Stimulated activated CD8-positive, alpha-beta memory T cell treated with anti-CD3 and anti-CD28 coated beads, Interleukin-7, amount 100 ng/mL, for 48 hours (primary cell): Measurements from ENCODE around the gene ADAM22.

ENCODE experiments used
- DNase-seq, 2 donors: peaks; one replicate each; pipeline ENCODE4 v3.0.0-alpha.2; 2020; ENCODE audit warnings: low read depth in 1 of 2; ENCODE audit errors: extremely low read depth in 1 of 2

The ADAM22 gene

DNA sequence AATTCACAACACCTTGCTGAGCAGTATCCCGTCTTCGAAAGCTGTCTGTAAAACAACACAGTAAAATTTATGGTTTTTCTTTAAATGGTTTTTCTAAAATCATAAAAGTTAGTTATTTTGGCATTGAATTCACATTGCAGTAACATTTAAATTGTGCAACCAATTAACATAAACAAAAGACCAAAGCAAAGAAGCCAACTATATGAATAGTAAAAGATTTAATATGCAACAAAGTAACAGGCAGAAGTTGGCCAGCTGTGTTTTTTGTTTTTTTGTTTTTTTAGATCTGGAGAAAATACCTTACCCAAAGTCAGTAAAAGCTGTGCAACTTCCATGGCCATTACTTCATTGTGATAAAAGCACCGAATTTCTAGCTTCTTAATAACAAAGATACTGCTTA is 274.5 kb downstream of the ADAM22 start:
- no peak for DNase-seq

DNA sequence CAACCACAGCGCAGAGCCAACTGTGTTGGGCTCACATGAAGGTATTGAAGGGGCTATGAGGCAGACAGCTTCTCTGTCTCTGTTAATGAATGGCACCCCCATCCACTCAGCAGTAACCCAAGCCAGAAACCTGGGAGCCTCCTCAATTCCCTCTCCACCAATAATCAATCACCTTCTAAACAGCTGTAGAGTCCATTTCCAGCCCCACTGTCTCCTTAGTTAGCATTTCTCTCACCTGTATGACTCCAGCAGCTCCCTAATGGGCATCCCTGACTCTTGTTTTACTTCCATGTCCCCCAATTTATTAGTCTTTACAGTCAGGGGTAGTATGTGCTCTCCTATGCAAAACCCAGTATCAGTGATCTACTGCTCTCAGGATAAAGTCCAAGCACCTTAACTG is 278.9 kb downstream of the ADAM22 start:
- no peak for DNase-seq

DNA sequence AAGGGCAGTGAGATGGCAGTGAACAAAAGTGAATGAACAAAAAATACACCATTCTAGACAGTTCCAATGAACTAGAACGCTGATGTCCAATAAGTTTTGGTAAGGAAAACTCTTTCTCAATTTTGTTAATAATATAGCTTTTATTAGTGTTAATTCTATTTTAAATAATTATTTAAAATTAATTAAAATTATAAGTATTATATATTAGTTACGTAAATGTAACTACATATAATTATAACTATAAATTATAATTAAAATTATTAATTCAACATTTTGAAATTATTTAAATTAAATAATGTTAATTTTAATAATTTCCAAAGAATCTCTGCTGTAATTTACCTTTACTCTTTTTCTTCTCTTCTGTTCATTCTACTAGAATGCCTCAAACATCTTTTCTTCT is 280.4 kb downstream of the ADAM22 start:
- DNase-seq = no peak

DNA sequence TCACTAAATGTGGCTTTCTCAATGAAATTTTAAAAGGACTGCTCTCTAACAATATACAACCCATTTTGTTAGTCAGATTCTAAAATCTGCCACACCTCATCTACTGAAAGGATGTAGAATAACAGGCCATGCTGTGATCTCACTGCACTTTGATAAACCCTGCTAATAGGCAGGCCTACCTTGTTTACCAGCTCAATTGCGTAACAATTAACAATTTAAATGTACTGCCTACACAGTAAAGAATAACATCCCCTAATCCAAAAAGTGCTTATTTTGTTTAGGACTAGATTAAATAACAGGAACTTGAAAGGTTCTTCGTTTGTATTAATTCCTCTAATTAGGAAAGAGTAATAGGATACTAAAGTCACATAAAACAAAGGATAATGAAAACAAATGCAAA is 281.2 kb downstream of the ADAM22 start:
- no peak for DNase-seq

DNA sequence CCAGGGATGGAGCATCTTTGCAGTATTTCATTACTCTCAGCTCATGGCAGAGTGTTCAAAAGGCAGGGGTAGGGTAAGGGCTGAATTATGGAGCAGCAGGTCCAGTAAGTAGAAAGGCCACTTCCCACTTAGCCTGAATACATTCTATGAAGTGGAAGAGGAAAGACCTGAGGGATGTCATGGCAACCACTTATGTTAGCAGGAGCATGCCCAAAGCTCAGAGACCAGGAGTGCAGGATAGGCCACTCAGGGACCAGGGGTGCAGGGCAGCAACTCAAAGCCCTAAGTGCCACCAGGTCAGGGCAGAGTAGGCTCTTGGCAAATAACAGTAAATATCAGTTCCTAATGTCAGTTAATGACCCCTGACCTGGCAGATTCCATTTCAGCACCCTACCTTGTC is 282.2 kb downstream of the ADAM22 start:
- DNase-seq = no peak

DNA sequence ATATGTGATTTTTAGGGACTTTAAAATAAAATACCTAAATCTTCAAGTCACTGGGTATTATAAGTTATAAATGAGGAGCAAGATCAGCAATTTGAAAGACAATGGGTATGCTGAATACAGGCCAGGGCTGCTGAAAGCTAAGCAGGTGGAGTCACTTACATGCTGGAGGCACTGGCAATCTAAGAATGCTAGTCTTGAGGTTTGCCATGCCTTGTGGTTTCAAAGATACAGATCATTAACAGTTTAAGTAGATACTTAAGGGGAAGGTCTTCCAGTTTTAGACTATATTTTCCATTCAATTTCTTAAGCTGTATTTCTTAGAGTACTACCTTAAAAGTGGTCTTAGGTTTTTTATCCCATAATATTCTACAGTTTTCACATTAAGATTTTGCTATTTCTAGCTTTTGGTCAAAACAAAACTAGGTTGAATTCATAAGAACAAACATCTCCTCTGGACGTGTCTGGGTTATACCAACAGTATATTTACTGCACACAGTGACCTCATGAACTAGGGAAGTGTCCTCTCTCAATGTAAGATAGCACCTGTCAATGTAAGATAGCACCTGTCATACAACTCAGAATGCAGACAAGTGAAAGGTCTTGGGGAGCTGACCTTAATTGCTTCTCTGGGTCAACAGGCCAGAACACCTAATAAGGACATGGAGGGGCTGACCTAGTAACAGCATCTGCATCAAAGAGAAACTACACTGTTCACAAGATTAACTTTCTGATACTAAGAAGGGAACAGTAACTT is 283.8 kb downstream of the ADAM22 start:
- DNase-seq = no peak

DNA sequence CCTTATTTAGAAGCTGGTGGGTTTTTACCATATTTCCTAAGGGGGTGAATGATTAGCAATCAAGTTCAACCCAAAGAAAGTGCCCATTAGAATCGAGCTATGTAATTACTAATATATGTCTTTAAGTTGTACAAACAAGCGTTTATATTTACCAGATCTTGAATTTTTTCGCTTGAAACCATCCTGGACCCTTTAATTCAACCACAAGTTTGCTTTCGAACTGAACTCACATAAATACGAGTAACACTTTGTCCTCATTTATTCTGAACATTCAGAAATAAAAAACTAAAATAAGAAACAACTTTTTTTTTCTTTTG is 284.3 kb downstream of the ADAM22 start:
- no peak for DNase-seq

DNA sequence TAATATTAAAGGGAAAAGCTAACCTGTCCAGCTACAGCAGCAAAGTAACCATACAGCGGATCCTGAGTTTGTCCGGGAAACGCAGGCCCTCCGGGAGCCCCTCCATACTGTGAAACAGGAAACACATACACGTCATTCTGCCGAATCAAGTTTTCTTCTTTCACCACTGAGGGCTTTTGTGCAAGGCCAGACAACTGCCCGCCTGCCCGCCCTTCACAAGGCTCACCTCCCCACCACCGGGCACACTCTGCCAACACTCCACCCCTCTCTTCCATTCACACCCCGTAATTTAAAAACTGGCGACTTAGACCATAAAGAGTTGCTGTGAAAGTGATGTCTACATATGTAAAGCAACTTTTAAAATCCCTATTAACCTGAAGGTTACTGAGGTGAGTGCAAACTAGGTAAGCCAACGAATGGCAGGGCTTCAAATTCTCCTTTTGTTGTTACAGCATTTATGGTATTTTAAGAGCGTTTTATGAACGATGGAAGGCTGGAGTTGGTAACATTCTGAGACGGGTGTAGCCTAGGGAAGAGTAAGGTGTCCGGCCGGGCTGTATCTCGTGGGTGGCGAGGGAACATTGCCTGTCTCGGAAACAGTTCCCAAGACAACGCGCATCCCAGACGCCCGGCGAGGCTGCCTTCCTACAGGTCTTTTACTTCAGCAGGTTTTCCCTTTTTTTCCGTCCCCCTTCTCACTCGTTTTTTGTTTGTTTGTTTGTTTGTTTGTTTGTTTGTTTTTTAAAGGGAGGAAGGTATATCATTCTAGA is 285.0 kb downstream of the ADAM22 start:
- DNase-seq = peak; percentile 9 to 15

DNA sequence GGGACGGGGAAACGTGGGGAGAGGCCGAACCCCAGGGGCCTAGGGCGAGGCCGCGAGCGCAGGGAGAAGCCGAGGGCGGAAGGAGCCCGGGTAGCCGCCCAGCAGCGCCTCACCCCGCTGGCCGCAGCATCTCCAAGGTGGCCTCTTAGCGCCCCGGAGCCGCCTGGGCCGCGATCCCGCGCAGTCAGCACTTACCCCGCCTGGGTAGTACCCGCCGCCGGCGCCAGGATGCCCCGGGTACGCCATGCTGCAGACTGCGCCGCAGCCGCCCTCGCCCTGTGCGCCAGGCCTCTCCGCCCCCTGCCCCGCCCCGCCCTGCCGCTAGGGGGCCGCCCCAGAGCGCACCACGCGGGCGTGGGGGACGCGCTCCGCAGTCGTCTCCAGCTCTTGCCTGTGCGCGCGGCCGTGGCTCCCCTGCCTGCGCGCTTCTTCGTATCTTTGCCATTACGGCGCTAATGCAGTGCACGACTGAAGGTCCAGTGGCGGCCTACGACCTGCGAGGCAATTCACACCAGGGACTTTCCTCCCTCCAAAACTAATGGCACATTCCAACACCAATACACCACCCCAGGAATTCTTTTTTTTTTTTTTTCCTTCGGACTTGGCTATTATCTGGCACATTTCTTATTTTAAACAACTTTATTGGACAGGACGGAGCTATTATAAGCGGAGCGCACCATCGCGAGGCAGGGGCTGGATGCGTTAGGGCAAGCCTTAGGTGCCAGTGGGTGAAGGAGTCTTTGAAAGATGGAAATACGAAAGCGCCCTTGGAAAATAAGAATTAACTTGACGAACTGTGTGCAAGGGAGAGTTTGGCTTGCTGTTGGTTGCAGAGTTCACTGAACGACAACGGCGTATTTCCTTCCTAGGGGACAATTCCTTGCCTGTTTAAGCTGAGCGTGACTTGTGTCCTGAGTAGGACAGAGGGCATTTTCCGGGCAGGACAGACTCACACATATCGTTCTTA is 286.0 kb downstream of the ADAM22 start, which contains the start of gene SRI:
TSS of gene SRI (minus strand) at position 258 of the 967 bp plus-strand sequence. CDS start at position 246, 12 bp downstream.
- DNase-seq = peak; percentile 77 to 85

DNA sequence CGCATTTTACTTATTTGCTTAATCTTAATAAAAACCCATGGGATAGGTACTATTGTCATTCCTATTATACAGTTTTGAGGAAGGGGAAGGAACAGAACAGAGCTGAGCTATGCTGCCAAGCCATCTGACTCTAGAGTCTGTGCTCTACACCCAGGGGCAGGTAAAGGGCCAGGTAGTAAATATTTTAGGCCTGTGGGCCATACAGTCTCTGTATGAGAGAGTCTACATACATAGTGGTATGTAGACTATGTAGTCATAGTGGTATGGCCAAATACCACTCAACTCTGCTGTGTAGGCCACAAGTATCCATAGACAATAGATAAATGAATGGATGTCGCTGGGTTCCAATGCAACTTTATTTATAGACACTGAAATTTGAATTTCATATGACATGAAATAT is 289.2 kb downstream of the ADAM22 start:
- no peak for DNase-seq

DNA sequence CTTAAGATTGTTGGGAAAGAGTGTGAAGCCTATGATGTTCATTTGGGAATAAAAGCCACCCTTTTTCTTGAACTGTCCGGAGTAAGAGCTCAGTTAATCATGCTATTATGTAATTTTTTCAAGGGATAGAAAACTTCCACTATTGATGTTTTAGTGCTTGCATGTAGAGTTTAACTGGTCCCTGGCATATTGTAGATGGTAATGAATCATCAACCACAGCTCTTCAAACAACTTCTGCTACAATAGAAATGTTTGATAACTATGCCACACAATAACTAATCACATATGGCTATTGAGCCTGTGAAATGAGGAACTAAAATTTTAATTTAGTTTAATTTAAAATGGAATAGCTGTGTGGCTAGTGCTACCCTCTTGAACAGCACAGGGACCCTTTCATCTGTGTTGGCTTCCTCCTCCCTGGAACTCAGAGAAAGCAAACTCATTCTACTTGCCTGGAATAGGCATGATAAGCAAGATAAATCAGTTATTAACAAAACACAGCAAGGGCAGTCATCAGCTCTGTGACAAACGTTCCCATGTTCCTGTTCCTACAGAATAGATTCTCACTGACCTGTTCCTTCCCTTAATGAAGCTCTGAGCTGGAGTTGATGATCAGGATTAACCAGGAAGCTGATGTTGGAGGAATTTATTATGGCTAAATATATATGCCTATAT is 290.7 kb downstream of the ADAM22 start:
- no peak for DNase-seq

DNA sequence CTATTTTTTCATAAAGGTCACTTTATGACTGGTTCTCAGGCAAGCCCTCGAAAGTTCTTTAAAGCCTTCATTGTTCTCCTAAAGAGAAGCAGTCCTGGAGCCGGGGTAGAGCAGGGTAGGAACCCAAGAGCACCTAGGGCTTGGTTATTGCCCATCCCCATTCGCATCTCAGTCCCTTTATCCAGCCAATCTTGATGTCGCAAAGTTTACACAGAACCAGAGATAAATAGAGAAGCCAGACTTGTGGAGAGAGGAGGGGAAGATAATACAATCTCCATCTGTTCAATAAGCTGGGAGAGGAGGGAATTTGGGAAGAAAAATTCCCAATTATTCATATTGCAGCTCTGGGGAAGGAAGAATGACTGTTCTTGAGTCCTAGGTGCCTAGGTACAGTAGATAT is 292.1 kb downstream of the ADAM22 start:
- no peak for DNase-seq

DNA sequence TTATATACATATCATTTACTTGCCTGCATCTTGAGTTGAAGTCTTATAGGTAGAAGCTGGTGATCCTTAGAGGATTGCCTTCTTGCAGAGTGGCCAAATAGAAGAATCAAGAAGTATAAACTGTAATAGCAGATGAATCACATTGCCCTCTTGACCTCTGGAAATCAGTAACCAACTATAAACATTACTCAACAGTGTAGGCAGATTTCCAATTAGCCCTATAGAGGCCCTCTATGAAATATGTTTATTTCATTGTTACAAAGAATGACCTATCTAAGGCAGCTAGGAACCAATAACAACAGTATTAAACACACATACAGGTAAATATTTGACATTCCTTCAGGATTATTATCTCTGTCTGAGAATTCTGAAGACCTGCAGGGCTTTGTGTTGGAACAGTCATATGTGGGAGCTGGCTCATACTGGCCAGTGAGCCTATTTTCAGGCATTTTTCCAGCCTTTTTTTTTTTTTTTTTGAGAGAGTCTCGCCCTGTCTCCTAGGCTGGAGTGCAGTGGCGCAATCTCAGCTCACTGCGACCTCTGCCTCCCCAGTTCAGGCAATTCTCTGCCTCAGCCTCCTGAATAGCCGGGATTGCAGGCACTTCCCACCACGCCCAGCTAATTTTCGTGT is 292.9 kb downstream of the ADAM22 start:
- no peak for DNase-seq

DNA sequence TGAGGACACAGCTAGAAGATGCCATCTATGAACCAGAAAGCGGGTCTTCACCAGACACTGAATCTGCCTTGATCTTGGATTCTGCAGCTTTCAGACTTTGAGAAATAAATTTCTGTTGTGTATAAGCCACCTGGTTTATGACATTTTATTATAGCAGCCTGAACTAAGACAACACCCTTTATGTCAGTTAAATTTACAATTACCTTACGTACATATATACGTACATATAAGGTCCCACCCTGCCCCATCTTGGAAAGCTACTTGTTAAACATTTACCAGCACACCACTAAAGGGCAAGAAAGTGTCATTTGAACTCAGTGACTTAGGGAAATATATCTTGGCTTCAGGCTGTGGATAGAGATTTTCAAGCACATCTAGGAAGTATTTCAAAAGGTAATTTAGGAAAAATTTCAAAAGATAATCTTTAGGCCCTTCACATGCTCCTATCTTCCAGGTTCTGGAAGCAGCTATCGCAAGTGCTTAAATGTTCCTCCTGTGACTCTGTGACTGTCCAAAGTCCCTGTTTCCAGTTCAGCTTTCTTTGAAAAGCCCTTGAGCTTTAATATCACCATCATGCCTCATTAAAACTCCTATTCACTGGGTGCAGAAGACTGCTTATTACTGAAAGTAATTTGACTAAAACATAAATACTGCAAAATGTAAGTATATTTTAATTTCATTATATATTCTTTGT is 295.4 kb downstream of the ADAM22 start:
- no peak for DNase-seq

DNA sequence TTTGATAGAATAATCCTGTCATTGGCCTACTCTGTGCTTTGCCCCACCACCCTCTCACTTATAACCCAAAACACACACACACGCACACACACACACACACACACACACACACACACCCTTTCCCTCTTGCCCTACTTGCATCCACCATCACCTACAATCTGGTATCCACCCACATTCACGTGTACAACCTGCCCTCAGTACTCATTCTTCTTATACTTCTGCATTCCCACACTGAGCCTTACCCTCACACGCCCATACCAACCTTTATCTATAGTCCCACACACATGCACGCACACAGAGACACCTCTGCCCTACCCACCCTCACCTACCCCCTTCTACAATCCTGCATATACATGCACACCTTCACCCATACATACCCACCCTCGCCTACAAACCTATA is 296.6 kb downstream of the ADAM22 start:
- no peak for DNase-seq

DNA sequence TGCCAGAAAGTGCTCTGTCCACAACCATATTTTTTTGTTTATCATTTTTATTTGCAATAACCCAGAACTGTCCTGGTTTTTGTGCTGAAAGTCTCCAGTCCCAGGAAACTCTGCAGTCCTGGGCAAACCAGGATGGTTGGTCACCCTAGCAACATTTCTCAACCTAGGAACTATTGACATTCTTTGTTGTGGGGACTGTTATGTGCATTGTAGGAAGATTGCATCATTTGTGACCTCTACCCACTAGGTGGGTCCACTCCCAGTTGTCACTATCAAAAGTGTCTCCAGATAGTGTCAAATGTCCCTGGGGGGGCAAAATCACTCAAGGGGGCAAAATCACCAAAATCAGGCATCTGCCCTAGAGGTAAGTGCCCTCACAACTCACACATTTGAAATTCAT is 299.8 kb downstream of the ADAM22 start:
- no peak for DNase-seq

DNA sequence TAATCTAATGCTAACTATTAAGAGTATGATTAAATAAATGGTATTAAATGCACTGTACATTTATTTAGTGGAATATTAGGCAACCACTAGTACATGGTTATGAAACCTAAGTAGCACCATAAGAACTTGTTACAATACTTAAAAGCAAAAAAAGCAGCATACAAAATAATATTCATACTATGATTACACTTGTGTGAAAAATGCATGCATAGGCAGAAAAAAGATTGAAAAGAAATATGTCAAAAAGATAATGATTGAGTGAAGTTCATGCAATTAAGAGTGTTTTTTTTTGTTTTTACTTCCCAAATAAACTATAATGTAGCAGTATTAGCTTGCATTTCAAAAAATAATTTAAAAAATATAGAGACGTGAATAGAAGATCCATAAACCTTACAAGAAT is 305.8 kb downstream of the ADAM22 start:
- no peak for DNase-seq

DNA sequence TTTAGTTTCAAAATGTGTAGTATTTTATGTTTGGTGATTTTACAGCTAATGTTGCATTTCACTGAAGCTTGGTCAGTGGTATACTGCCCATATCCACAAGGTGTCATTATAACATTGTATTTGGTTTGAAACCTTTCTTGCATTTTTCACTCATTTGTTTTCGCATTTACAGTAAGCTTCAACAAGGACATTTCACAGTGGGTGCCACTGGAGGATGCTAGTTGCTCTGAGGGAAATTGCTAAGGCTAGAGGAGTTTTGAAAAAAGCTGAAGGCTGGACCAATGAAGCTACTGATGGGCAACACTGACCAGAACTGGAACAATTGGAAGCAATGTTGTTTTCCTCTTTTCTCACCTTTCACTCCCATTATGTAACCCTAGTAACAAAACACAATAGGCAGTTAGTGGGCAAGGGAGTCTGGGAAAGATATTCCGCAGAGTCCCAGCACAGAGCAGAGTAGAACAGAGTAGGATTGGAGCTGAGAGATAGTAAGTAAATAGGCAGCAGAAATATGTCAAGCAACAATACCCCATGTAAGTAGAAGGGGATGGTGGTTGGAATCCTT is 309.4 kb downstream of the ADAM22 start:
- DNase-seq = no peak

DNA sequence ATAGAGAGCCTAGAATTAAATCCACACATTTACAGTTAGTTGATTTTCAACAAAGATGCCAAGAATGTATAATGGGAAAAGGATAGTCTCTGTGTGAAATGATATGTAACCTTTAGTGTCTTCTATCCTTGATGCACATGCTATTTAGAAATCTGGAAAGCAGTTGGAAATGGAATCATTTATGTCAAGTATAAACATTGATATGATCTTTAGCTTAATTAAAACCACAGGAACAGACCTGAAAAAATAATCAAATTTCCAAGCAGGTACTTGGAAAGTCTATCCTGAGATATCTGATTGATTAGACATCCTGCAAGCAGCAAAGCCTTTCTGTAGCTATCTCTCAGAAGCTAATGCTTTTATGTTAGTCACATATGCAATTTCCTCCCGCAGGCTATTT is 310.2 kb downstream of the ADAM22 start:
- no peak for DNase-seq
